Activated CD8-positive, alpha-beta memory T cell treated with anti-CD3 and anti-CD28 coated beads for 1 hour (primary cell): ENCODE data around the gene NTM.
"Not testable (repeated sequence)": the region's sequence is repeated elsewhere in the genome, so short reads cannot be mapped to it uniquely, and the experiment has no call there.

Experiments
- DNase-seq, 2 donors: peaks; one replicate each; pipeline ENCODE4 v3.0.0-alpha.2; 2020; ENCODE audit warnings: low read depth in 1 of 2; ENCODE audit errors: extremely low read depth in 1 of 2

NTM gene

DNA sequence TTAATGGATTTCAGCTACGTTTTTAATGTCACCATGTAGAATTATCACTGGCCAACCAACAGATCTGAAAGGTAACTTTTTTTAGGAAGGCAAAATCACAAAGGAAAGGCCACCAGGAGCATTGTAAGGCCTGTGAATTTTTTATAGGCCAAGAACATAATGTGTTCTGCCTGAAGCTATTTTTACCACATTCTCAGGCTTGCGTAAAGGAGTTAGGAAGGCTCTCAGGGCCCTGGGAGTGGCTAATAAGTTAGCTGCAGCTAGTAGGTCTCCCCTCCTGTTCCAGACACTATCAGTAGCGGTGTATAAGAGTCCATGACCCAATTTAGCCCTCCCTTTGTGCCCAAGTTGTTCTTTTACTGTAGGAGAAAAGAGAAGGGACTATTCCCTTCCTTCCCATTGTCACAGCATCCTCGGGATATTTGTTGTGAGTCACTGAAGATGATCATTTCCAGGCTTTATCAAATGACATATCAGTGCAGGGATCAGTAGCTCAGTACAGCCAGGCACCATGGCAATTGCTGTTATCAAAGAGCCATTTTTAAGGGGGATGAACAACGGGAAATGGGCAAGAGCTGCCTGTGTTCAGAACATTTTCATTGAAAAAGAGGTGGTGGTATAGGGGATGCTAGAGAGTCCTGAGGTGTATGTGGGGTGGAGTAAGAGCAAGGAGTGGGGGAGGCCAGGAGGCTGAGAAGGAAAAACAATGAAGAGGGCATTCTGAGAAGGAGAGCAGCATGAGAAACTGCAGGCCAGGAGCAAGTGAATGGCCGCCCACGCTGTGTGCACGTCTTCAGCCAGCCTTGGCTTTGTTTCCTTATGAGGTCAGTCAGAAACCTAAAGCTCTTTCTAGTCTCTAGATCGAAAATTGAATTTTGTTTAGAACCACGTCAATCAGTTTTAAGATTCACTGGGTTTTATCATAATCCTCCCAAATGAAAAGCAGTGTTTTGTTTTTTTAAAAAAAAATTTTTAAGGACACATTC lies 940.3 kb downstream of the NTM start:
- no peak for DNase-seq

DNA sequence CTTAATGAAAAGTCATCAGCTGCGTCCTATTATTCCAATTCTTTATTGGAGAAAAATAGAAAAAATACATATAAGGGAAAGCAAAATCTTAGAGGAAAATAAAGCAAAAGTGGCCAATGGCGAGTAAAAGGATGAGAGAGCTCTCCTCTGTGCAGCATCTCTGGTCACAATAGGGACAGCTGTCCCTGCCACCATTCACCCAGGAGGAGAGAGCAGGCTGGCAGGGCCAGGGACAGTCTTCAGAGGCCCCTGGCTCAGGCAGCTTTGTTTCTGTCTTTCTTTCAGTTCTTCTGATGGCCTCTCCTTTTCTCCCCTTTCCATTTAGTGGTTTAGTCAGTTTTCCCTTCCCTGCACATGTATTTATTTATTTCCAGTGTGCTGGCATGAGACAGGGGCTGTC lies 941.3 kb downstream of the NTM start:
- DNase-seq, result no peak

- no peak for DNase-seq
Observed at GRCh38 chr11:132312161-132312560, 941.7 kb downstream of the NTM start.

DNA sequence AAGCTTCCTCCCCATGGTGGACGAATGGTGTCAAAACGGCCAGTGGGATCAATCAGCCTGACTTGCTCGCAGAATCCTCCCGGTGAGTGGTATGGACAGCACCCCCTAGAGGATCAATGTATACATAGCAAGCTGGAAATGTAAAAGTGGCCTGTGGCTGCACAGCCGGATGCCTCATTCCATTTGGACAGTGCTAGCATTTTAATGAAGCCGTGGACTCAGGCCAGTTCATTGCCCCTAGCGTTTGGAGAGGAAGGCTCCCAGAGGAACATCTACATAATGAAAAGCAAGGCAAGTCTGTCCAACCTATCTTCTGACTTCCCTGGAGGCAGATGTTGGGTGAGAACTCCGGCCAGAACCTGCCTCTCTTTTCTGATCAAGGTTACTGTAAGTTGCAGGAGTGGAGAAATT lies 942.3 kb downstream of the NTM start:
- no peak for DNase-seq

GRCh38 chr11:132314911-132315455 lies 944.6 kb downstream of the NTM start:
- no peak for DNase-seq

- DNase-seq, result no peak
Observed at GRCh38 chr11:132315696-132316095, 945.3 kb downstream of the NTM start.

- DNase-seq, result no peak
Observed at GRCh38 chr11:132318421-132319157, 948.2 kb downstream of the NTM start.

- not testable (repeated sequence) for DNase-seq
Observed at GRCh38 chr11:132319419-132319818, 949.0 kb downstream of the NTM start.

DNA sequence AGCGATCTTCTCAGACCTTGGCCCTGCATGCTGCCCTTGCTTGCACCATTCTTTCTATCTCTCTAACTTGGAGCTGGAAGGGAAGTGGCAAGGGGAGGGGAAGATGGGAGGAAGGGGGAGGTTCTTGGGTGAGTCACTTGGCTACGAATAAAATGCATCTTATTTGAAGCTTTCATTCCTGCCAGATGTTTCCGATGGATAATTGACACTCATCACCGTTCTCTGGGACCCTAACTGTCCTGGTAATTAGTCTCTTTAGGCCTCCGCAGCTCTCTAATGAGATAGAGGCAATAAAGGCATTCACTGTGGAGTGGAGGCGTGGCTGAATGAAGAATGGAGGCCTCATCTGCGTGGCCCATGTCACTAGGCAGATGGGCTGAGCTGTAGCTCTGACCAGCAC lies 960.1 kb downstream of the NTM start:
- no peak for DNase-seq

DNA sequence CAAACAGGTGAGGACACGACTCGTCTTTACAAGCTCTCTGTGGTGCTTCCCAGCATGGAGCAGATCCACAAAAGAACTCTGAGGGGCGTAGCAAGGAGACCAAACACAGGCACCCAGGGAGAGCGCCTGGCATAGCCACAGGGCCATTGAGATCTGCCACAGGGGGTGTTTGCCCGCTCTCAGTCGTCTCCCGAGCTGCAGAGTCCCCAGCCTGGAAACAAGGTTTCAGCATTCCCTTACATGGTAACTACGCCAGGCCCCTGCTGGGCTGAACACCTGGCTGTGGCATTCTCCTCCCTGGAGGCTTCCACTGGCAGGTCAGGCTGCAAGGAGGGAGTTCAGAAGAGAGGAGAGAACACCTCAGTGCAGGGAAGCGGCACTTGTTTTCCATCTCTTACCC lies 962.1 kb downstream of the NTM start:
- no peak for DNase-seq

GRCh38 chr11:132334769-132335280 lies 964.4 kb downstream of the NTM start:
- no peak for DNase-seq

DNA sequence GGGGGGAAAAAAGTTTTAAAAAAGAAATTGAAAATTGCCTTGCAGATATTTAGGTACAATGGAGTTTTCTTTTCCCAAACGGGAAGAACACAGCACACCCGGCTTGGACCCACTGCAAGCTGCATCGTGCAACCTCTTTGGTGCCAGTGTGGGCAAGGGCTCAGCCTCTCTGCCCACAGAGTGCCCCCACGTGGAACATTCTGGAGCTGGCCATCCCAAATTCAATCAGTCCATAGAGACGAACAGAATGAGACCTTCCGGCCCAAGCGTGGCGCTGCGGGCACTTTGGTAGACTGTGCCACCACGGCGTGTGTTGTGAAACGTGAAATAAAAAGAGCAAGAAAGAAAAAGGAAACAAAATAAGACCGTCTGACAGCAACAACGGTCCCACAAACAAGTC lies 964.9 kb downstream of the NTM start:
- no peak for DNase-seq

- no peak for DNase-seq
Observed at GRCh38 chr11:132336781-132337535, 966.5 kb downstream of the NTM start.

DNA sequence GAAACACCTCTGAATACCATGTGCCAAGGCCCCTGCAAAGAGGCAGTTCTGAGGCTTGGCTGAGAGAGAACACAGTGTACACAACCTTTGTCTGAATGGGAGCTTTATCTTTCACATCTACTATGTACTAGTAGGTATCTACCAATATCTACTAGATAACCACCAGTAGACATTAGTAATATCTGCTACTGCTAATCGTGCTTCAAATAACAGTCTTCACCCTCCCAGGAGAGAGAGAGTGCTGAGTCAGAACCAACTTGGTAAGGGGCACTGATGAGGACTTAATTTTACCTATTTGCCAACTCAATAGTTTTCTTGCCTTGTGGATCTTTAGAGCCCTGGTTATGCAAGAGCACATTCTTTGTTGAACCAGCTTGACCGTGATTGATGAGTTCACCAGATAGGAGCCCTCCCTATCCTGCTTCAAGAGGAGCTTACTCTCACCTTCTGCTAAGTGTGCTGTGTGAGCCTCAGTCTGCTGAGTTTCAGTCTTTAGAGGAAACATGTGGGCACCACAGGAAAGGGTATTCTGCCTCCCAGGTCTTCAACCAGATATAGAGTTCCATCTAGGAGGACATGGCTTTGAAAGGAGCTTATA lies 967.5 kb downstream of the NTM start:
- DNase-seq, result no peak

- DNase-seq, result no peak
Observed at GRCh38 chr11:132342408-132342807, 972.0 kb downstream of the NTM start.

- DNase-seq, result no peak
Observed at GRCh38 chr11:132343445-132344175, 973.2 kb downstream of the NTM start.

GRCh38 chr11:132346558-132347148 lies 976.2 kb downstream of the NTM start:
- no peak for DNase-seq

DNA sequence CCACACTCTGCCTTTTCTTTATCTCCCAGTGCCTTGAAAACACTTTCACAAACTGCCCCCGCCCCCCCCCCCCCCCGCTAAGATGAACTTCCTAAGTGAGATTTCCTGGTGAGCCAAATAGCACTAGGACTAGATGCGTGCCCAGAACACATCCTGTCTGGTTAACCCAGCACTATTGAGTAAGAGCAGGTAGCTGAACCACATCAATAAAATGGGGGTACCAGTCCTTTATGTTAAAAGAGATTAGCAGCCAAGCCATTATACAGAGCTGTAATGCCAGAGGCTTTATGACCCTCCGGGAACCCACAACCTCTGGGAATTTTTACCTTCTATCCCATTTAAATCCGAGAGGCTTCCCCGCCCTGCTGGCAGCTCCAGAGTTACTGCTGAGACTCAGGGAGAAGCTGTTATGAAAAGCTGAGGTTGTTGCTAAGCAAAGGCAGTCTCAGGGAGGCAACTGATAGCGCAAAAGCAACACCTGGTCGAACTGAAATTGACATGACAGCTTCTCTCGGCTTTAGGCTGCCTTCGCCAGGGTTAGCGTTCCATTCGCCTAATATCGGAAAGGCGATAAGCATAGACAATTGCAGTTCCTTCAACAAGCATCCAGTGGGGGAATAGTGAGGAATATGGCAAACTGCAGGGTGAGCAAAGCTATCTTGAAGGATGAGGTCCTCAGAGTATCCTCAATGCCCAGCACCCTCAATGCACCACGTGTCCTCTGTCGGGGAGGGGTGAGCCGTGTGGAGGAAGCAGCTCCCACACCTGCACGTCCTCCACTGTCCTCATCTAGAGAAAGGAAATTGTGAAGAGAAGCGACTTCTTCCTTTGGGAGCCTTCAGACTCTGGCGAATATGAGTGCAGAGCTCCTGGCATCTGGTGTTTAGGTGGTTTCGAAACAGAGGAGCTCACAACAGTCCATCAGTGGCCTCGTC lies 977.0 kb downstream of the NTM start:
- no peak for DNase-seq
